Left ventricle myocardium inferior (tissue), 1 donor: ENCODE results near the gene OR9Q1. TPM values are rescaled to one million over a fixed set of nuclear protein-coding genes. Genes with fewer than 3 reads are reported as not detected.
A peak's percentile ranks its signal among the peaks of the same experiment; 100 is the strongest.

Source experiments
- DNase-seq: peaks from one replicate; pipeline ENCODE4 v3.0.0-alpha.2; 2020
- H3K27ac ChIP-seq: fragments of 200-600 bp; replicated peaks from 2 replicates; pipeline ENCODE4 v1.8.0; 2021
- H3K27me3 ChIP-seq: fragments of 200-600 bp; 2 replicates; pipeline ENCODE4 v1.8.0; 2021; ENCODE audit warnings: low read depth
- H3K36me3 ChIP-seq: fragments of 200-600 bp; 2 replicates; pipeline ENCODE4 v1.8.0; 2021
- H3K4me1 ChIP-seq: fragments of 200-600 bp; 2 replicates; pipeline ENCODE4 v1.8.0; 2021
- H3K4me3 ChIP-seq: fragments of 200-600 bp; 2 replicates; pipeline ENCODE4 v1.8.0; 2021; ENCODE audit warnings: mild to moderate bottlenecking, moderate library complexity
- H3K9me3 ChIP-seq: fragments of 200-600 bp; replicated peaks from 2 replicates; pipeline ENCODE4 v1.8.0; 2021
- intact Hi-C: fragments of 100-400 bp; cut with micrococcal nuclease; formaldehyde crosslinking; loops from one replicate; pipeline ENCODE4 v1.11.0; 2022
- long read RNA-seq: library from polyadenylated mRNA; unstranded; transcript quantifications from one replicate; pipeline ENCODE4 v2.0.0, GENCODE V29; 2021
- total RNA-seq: library from RNA; stranded (reverse); fragmentation: NEBNext Ultra II Directional; extraction: Animal tissue kit (Norgen Biotek cat#: 25700); gene quantifications from one replicate; pipeline ENCODE4 v1.2.1, GENCODE V29; 2021
- TF ChIP-seq, protein P1 (sequence below): fragments of 200-600 bp; IDR thresholded peaks from 2 replicates; pipeline ENCODE4 v1.8.0; 2021; ENCODE audit warnings: antibody characterized with exemption, mild to moderate bottlenecking, borderline replicate concordance
- donor health status: DM: no; HTN: yes; CAD: no; lungs with severe emphysema.

Gene OR9Q1, protein sequence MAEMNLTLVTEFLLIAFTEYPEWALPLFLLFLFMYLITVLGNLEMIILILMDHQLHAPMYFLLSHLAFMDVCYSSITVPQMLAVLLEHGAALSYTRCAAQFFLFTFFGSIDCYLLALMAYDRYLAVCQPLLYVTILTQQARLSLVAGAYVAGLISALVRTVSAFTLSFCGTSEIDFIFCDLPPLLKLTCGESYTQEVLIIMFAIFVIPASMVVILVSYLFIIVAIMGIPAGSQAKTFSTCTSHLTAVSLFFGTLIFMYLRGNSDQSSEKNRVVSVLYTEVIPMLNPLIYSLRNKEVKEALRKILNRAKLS
- total RNA-seq, result not detected
- long read RNA-seq, result 0 reads

DNA sequence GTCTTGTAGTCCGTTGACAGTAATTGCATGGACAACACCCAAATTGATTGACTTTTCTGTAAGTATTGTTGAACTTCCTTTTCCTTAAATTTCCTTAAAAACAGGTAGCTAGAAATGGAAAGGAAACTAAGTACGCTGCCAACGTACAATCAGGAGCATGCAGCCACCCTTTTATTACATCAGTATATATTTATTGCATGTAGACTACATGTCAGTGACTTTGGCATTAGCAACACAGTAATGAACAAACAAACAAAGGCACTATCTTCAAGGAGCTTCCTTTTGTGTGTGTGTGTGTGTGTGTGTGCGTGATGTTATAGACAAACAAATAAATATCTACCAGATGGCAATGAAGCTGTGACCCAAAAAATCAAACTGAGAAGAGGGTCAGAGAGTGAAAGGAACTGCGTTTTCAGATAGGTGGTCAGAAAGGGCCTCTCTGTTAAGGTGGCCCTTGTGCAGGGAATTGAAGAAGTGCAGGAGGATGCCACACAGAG lies at the start of gene OR9Q1:
Gene OR9Q1 (plus strand): TSS at position 447 of the 497 bp plus-strand sequence. CDS start 155,564 bp downstream, outside the sequence.
- intact Hi-C loops, result loop anchor here (10.0 kb wide), 1 partner anchor 161 kb away; the partner anchor contains the start of gene OR9Q2

DNA sequence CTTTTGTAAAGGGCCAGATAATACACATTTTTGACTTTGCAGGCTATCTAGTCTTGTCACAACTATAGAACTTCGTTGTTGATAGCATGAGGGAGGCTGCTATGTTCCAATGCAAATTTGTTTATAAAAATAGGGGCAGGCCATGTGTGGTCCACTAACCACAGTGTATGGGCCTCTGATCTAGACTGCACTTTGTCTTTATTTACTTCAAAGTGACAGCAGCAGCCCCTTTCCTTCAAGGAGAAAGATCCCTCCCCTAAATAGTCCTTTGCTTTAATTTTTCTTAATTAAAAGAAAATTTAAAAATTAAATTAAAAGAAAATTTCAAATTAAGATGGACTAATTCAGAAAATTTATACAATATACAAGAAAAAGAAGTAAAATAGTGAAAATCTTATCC lies 49.5 kb upstream of the OR9Q1 start:
- intact Hi-C loops, result no loop called here
- Histone ChIP-seq H3K4me1 (no peaks in the 10 kb centered on the region), H3K4me3 (no peak overlapping the region), H3K9me3 (no peaks in the 10 kb centered on the region), H3K27me3 (no peaks in the 10 kb centered on the region), H3K36me3 (no peaks in the 10 kb centered on the region), H3K27ac (no peak overlapping the region)
- TF ChIP-seq, protein P1, sequence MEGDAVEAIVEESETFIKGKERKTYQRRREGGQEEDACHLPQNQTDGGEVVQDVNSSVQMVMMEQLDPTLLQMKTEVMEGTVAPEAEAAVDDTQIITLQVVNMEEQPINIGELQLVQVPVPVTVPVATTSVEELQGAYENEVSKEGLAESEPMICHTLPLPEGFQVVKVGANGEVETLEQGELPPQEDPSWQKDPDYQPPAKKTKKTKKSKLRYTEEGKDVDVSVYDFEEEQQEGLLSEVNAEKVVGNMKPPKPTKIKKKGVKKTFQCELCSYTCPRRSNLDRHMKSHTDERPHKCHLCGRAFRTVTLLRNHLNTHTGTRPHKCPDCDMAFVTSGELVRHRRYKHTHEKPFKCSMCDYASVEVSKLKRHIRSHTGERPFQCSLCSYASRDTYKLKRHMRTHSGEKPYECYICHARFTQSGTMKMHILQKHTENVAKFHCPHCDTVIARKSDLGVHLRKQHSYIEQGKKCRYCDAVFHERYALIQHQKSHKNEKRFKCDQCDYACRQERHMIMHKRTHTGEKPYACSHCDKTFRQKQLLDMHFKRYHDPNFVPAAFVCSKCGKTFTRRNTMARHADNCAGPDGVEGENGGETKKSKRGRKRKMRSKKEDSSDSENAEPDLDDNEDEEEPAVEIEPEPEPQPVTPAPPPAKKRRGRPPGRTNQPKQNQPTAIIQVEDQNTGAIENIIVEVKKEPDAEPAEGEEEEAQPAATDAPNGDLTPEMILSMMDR, result no peak
- DNase-seq, result no peak

More for the DNA sequence above, at the start of gene OR9Q1:
- DNase-seq, result no peak
- Histone ChIP-seq H3K36me3 (no peaks in the 10 kb centered on the region), H3K4me3 (peak within 1 kb of the TSS; percentile 27), H3K9me3 (no peaks in the 10 kb centered on the region), H3K27me3 (no peaks in the 10 kb centered on the region), H3K4me1 (peaks cover 52% of the 10 kb centered on the region), H3K27ac (peak within 1 kb of the TSS; percentile 88)
- TF ChIP-seq, protein P1, result no peak

DNA sequence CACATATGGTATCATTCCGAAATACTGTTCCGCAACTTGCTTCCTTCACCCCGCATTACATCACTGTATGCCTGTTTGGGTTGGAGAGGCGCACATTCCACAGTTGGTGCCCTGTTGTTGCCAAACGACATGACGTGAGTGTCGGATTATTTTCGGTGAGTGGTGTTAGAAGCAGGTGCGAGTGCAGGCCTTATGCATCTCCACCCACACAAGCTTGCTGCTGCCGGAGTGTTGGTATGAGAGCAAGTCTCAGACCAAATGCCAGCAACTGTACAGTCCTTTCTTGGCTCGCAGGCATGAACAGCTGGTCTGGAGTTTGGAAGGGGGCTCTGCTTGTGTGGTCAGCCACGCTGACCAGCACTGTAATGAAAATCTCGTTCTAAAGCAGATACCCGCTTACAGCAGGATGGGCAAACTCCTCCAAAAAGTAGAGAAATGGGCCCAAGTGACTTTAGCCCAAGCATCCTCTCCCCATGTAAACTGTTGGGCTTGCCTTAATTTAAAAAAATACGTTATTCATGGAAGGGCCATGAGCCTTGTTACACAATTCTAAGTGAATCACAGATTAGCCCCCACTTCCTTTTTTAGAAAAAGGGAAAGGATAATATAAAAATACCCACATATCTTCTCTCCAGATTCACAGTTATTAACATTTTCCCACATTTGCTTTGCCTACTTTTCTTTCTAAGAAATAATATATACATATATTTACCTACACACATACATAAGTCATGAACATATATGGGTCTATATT lies 48.7 kb upstream of the OR9Q1 start:
- intact Hi-C loops, result no loop called here
- Histone ChIP-seq H3K4me3 (no peak overlapping the region), H3K27ac (no peak overlapping the region), H3K9me3 (no peaks in the 10 kb centered on the region), H3K36me3 (no peaks in the 10 kb centered on the region), H3K27me3 (no peaks in the 10 kb centered on the region), H3K4me1 (no peaks in the 10 kb centered on the region)
- TF ChIP-seq, protein P1, result no peak
- DNase-seq, result no peak

DNA sequence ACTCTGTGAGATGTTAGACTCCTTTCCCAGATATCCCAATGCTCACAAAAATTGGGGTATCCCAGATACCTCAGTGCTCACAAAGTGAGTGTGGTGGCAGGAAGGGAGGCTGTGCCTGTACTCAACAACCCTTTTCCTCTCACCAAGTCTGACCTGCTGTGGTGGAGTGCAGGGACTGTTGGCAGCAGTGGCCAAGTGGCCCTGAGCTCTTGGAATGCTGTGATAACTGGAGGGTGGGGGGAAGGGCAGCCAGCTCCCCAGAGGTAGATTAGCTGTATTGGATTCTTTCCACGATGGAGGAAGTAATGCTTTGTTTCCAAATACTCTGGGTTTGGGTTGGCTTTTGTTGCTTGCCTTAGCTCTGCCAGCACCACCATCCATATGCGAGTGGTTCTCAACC lies 46.0 kb upstream of the OR9Q1 start:
- no peak for DNase-seq
- Histone ChIP-seq H3K36me3 (no peaks in the 10 kb centered on the region), H3K4me3 (no peak overlapping the region), H3K27ac (no peak overlapping the region), H3K9me3 (no peaks in the 10 kb centered on the region), H3K27me3 (no peaks in the 10 kb centered on the region), H3K4me1 (no peaks in the 10 kb centered on the region)
- TF ChIP-seq, protein P1, result no peak
- intact Hi-C loops, result no loop called here

DNA sequence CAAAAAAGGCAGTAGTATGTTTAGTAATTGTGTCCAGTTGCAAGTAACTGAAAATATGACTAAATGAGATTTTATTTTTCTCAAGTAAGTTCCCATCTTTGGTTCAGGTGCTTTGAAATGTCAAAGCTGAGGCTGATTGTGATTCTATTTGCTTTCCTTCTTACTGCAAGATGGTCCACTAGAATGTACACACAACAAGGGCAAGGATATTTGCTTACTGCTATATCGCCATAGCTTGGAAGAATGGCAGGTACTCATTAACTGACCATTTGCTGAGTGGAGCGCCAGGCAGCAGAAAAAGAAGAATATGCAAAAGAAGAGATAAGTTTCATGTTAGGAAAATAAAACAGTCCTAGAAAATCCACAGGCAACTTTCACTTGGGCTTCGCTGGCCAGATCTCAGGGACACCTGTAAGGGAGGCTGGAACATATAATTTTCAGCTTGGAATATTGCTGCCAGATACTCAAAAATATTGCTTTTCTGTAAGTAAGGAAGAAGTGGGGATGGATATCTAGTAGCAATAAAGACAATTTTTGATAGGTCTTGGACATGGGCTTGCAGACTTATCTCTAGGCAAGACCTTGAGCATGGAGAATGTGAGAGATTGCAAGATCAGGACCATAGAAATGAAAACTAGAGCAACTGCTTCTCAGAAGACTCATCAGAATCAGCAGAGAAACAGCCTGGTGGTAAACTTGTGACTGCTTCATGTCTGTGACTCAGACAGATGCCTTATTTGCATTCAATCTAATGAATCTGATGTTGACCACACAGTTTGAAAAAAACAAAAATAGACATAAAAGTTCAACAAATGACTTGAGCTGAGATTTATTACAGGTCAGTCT lies 44.8 kb upstream of the OR9Q1 start:
- no peaks in the 10 kb centered on the region for H3K27me3 ChIP-seq
- no peaks in the 10 kb centered on the region for H3K9me3 ChIP-seq
- intact Hi-C loops, result no loop called here
- H3K4me3 ChIP-seq, result no peak overlapping the region
- no peaks in the 10 kb centered on the region for H3K36me3 ChIP-seq
- no peak for DNase-seq
- peaks cover 6% of the 10 kb centered on the region for H3K4me1 ChIP-seq
- H3K27ac ChIP-seq, result no peak overlapping the region
- TF ChIP-seq, protein P1, result no peak
